Measurements from ENCODE around the gene ADAM30.

Gene ADAM30

DNA sequence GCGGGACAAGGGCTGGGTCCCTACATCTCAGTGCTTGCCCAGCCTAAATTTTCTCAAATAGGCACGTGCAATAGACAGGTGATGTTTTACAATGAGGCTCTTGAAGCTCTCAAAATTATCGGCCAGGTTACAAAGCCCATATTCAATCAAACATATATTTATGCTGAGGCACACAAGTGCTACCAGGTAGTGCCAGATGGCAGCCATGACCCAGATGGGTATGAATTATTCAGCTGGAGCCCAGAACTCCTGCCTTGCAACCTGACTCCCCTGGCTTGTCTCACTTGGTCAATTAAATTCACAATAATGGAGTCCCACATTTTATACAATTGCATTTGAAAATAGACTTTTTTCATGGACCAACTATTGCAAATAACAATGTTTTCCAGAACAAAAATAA is 12.3 kb upstream of the ADAM30 start:
- H3K4me3 ChIP-seq (ENCODE audit: low read depth, low read length): no peak overlapping the region
- H3K9me3 ChIP-seq (ENCODE audit: control insufficient read depth, insufficient read depth, low read depth, low read length): no peaks in the 10 kb centered on the region
- H3K36me3 ChIP-seq (ENCODE audit: control insufficient read depth in 2 of 2, insufficient read depth in 1 of 2, low read length in 2 of 2): peaks cover 0 to 14% of the 10 kb centered on the region in 2 experiments; a peak in 1 of 3 replicates
- no peak for TF ChIP-seq ZNF211 (tag by site-specific recombination; IDR thresholded peaks at IDR 0.05; ENCODE audit: low read depth)
- TF ChIP-seq ZNF600 (tag by site-specific recombination; IDR thresholded peaks at IDR 0.05): no peak
- TF ChIP-seq KLF10 (tag by site-specific recombination; IDR thresholded peaks at IDR 0.05): no peak
- TF ChIP-seq, protein P1, sequence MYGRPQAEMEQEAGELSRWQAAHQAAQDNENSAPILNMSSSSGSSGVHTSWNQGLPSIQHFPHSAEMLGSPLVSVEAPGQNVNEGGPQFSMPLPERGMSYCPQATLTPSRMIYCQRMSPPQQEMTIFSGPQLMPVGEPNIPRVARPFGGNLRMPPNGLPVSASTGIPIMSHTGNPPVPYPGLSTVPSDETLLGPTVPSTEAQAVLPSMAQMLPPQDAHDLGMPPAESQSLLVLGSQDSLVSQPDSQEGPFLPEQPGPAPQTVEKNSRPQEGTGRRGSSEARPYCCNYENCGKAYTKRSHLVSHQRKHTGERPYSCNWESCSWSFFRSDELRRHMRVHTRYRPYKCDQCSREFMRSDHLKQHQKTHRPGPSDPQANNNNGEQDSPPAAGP (tag by site-specific recombination; IDR thresholded peaks at IDR 0.05): no peak
- TF ChIP-seq ZNF280C (tag by site-specific recombination; IDR thresholded peaks at IDR 0.05): no peak
- TF ChIP-seq ZNF280D (tag by site-specific recombination; IDR thresholded peaks at IDR 0.05): no peak
- TF ChIP-seq, protein P2, sequence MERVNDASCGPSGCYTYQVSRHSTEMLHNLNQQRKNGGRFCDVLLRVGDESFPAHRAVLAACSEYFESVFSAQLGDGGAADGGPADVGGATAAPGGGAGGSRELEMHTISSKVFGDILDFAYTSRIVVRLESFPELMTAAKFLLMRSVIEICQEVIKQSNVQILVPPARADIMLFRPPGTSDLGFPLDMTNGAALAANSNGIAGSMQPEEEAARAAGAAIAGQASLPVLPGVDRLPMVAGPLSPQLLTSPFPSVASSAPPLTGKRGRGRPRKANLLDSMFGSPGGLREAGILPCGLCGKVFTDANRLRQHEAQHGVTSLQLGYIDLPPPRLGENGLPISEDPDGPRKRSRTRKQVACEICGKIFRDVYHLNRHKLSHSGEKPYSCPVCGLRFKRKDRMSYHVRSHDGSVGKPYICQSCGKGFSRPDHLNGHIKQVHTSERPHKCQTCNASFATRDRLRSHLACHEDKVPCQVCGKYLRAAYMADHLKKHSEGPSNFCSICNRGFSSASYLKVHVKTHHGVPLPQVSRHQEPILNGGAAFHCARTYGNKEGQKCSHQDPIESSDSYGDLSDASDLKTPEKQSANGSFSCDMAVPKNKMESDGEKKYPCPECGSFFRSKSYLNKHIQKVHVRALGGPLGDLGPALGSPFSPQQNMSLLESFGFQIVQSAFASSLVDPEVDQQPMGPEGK (tag by site-specific recombination; IDR thresholded peaks at IDR 0.05): no peak
- TF ChIP-seq BCL11B (tag by site-specific recombination; IDR thresholded peaks at IDR 0.05; ENCODE audit: low read depth): no peak
- TF ChIP-seq ZNF843 (tag by site-specific recombination; IDR thresholded peaks at IDR 0.05): no peak
- H3K4me1 ChIP-seq (ENCODE audit: control insufficient read depth, insufficient read depth, low read length): no peaks in the 10 kb centered on the region
- POLR2A ChIA-PET: no interaction called here
- H3K27ac ChIP-seq (ENCODE audit: extremely low read depth, low read depth, low read length): no peak overlapping the region
- CTCF ChIA-PET: no interaction called here

DNA sequence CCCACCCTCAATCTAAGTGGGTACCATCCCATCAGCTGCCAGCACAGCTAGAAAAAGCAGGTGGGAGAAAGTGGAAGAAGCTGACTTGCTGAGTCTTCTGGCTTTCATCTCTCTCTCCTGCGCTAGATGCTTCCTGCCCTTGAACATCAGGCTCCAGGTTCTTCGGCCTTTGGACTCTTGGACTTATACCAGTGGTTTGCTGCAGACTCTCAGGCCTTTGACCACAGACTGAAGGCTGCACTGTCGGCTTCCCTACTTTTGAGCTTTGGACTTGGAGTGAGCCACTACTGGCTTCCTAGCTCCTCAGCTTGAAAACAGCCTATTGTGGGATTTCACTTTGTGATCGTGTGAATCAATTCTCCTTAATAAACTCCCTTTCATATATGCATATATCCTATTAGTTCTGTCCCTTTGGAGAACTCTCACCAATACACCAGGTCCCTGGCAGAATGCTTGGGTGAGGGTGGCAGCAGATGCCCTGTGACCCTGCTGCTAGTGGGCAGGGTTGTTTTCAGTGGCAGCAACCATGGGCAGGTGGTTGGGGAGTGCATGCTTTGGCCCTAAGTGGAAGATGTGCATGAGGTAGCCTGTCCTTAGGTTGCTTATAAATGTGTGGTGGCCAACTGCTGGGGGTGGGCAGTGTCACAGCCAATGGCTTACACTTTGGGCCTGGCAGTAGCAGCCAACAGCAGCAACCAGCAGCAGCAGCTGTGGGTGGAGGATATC is 10.8 kb upstream of the ADAM30 start:
- Histone ChIP-seq H3K27ac (ENCODE audit: extremely low read depth, low read depth, low read length) (no peak overlapping the region), H3K4me3 (ENCODE audit: low read depth, low read length) (no peak overlapping the region), H3K36me3 (ENCODE audit: control insufficient read depth in 2 of 2, insufficient read depth in 1 of 2, low read length in 2 of 2) (peaks cover 0 to 3% of the 10 kb centered on the region in 2 experiments; a peak in 1 of 3 replicates), H3K4me1 (ENCODE audit: control insufficient read depth, insufficient read depth, low read length) (no peaks in the 10 kb centered on the region), H3K9me3 (ENCODE audit: control insufficient read depth, insufficient read depth, low read depth, low read length) (no peaks in the 10 kb centered on the region)
- ChIA-PET POLR2A (no interaction called here), CTCF (interaction anchor here (0.6 kb wide), 1 partner anchor 31 kb away, joined by 4 read pairs; no protein-coding TSS in a partner anchor)
- no peak for TF ChIP-seq ZNF362 (tag by site-specific recombination; IDR thresholded peaks at IDR 0.05)
- TF ChIP-seq KLF1 (tag by site-specific recombination; IDR thresholded peaks at IDR 0.05): no peak
- TF ChIP-seq, protein P1 (tag by site-specific recombination; IDR thresholded peaks at IDR 0.05): no peak
- TF ChIP-seq ZNF157 (tag by site-specific recombination; IDR thresholded peaks at IDR 0.05): no peak
- TF ChIP-seq ZFHX2 (tag by site-specific recombination; conservative IDR thresholded peaks at IDR 0.05): no peak
- no peak for TF ChIP-seq ZNF639 (tag by site-specific recombination; IDR thresholded peaks at IDR 0.05)
- no peak for TF ChIP-seq ZNF140 (tag by site-specific recombination; IDR thresholded peaks at IDR 0.05)
- no peak for TF ChIP-seq ZNF202 (tag by site-specific recombination; IDR thresholded peaks at IDR 0.05; ENCODE audit: borderline replicate concordance)

Measured in HEK293 (cell line).